Stimulated activated CD8-positive, alpha-beta memory T cell treated with anti-CD3 and anti-CD28 coated beads, Interleukin-12 subunit alpha, Interleukin-12 subunit beta, amount 100 ng/mL, for 1 hour (primary cell): ENCODE data around the gene SKIL.

ENCODE experiments used
- DNase-seq: peaks from one replicate; pipeline ENCODE4 v3.0.0-alpha.2; 2020; ENCODE audit warnings: low read depth

The SKIL gene

GRCh38 chr3:170405101-170405500, 47.6 kb downstream of the SKIL start:
- no peak for DNase-seq

GRCh38 chr3:170410428-170411029, 53.0 kb downstream of the SKIL start:
- DNase-seq, result no peak

- no peak for DNase-seq
Observed at GRCh38 chr3:170413291-170413690, 55.8 kb downstream of the SKIL start.

- peak; percentile 15 for DNase-seq
Observed at GRCh38 chr3:170414202-170414663, 56.7 kb downstream of the SKIL start.

- no peak for DNase-seq
Observed at GRCh38 chr3:170417090-170417489, 59.6 kb downstream of the SKIL start.

- DNase-seq, result no peak
Observed at GRCh38 chr3:170418422-170419398, 61.2 kb downstream of the SKIL start, which contains the start of gene CLDN11. CLDN11 (plus strand) TSS chr3:170418868; CDS start chr3:170419067, 199 bp downstream.

- DNase-seq, result no peak
Observed at GRCh38 chr3:170419557-170420087, 62.1 kb downstream of the SKIL start.

GRCh38 chr3:170420307-170420821, 62.8 kb downstream of the SKIL start:
- DNase-seq, result no peak

GRCh38 chr3:170421111-170421641, 63.7 kb downstream of the SKIL start:
- DNase-seq, result no peak

- DNase-seq, result no peak
Observed at GRCh38 chr3:170421758-170422157, 64.2 kb downstream of the SKIL start.

- no peak for DNase-seq
Observed at GRCh38 chr3:170423001-170423615, 65.6 kb downstream of the SKIL start.

- DNase-seq, result no peak
Observed at GRCh38 chr3:170424879-170425278, 67.4 kb downstream of the SKIL start.

- DNase-seq, result no peak
Observed at GRCh38 chr3:170425491-170426239, 68.2 kb downstream of the SKIL start.

GRCh38 chr3:170426240-170426797, 68.8 kb downstream of the SKIL start:
- DNase-seq, result no peak

- DNase-seq, result no peak
Observed at GRCh38 chr3:170428095-170428494, 70.6 kb downstream of the SKIL start.

- no peak for DNase-seq
Observed at GRCh38 chr3:170429050-170429449, 71.5 kb downstream of the SKIL start.

GRCh38 chr3:170431054-170431453, 73.5 kb downstream of the SKIL start:
- DNase-seq, result no peak

- no peak for DNase-seq
Observed at GRCh38 chr3:170432416-170432815, 74.9 kb downstream of the SKIL start.

- no peak for DNase-seq
Observed at GRCh38 chr3:170436697-170437096, 79.2 kb downstream of the SKIL start.

- DNase-seq, result no peak
Observed at GRCh38 chr3:170437176-170437575, 79.7 kb downstream of the SKIL start.
